OCI-LY1 (cell line): ENCODE data around the gene CST9L.

Experiments
- EZH2 ChIP-seq: fragments of 200-600 bp; sonication (generic), shearing (Covaris generic); IDR thresholded peaks from 2 replicates; pipeline ENCODE4 v1.8.0; 2017; ENCODE audit warnings: borderline replicate concordance, mixed run types, mild to moderate bottlenecking, antibody characterized with exemption, low read length, moderate library complexity, mixed read lengths
- TF ChIP-seq, protein P1 (sequence below): fragments of 200-600 bp; sonication (generic), shearing (Covaris generic); IDR thresholded peaks from 2 replicates; pipeline ENCODE4 v1.5.1; 2017; ENCODE audit warnings: mild to moderate bottlenecking, antibody characterized with exemption, low read length, moderate library complexity, mixed read lengths

DNA sequence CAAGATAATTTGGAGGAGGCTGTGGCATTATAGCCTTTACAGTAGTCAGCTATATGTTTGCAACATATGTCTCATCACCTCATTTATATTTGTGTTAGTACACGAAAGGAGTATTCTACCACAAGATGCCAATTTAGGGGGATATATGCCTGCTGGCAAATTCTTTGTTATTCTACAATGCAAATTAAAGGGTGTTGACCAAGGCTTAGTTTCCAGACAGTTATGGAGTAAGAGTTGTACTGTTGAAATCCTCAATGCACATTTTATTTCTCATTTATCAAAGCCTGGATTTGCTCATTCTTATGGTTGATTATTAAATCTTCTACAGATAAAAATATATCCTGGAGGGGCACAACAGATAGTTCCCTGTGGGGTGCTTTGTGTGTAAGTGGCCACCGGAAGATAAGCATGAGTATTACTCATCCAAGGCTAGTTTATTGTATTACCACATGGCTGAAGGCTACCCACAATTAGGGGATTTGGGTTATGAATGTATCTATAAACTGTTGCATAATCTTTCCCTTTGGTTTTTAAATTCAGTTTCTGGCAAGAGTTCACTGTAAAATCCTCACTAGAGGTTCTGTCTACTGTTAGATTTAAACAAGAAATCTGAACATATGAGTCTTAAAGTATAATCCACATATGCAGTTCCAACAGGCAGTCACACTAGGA lies 28.4 kb upstream of the CST9L start:
- TF ChIP-seq, protein P1, sequence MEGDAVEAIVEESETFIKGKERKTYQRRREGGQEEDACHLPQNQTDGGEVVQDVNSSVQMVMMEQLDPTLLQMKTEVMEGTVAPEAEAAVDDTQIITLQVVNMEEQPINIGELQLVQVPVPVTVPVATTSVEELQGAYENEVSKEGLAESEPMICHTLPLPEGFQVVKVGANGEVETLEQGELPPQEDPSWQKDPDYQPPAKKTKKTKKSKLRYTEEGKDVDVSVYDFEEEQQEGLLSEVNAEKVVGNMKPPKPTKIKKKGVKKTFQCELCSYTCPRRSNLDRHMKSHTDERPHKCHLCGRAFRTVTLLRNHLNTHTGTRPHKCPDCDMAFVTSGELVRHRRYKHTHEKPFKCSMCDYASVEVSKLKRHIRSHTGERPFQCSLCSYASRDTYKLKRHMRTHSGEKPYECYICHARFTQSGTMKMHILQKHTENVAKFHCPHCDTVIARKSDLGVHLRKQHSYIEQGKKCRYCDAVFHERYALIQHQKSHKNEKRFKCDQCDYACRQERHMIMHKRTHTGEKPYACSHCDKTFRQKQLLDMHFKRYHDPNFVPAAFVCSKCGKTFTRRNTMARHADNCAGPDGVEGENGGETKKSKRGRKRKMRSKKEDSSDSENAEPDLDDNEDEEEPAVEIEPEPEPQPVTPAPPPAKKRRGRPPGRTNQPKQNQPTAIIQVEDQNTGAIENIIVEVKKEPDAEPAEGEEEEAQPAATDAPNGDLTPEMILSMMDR = no peak
- TF ChIP-seq EZH2 = no peak
